Effector CD4-positive, alpha-beta T cell (primary cell): ENCODE measurements around the gene ADSS2.

Experiments
- DNase-seq: peaks from one replicate; pipeline ENCODE4 v3.0.0-alpha.2; 2020

The ADSS2 gene

DNA sequence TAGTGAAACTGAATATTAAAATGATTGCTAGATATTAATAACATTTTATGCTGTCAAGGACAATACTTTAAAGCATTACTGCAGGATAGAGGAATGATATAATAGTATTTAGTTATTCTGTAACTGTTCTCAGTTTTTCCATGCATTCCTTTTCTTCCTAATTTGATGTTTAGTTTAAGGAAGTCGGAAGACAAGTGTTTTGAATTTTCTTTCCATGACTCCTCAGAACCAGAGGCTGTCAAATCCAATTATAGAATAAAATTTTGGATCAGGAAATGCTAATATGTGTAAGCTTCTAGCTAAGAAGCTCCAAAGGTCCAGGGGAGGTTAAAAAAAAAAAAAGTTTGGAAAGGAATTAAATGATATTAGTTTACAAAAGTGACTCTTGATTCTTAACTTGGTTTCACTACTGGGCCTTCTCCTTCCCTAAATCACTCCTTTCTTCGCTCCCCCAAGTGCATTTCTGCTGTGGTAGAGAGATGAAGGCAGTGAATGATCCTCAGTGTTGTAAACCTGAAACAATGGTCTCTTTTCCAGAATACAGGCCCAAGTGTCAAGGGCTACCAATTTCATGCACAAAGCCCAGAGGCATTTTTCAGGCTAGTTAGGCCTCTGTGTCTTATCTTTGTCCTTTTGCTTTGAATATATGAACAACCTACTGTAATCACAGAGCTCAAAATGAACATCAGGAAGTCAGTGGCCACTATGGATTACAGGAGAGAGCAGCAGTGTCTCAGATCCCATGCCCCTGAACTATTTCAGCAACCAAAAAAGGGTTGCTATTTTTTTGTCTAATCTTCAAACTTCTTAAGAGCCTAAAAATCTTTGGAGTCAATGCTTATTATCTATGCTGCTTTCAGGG, 6.2 kb downstream of the ADSS2 start:
- DNase-seq, result no peak

DNA sequence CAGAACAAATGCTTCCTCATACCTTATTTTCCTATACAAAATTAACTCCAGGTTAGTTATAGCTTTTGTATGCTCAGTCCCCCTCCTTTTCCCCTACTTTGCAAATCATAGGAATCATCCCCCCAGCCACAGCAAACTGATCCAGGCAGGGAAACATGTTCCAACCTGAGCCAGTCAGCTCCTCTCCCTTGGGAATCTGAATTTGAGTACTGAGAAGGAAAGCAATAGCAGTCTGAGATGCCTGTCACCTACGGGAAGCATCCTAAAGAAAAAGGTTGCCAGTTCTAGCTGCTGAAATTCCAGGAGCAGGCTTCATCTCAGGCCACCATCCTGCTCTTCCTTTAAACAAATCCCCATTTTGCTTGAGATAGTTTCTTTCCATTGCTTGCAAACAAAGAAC, 6.9 kb downstream of the ADSS2 start:
- no peak for DNase-seq

DNA sequence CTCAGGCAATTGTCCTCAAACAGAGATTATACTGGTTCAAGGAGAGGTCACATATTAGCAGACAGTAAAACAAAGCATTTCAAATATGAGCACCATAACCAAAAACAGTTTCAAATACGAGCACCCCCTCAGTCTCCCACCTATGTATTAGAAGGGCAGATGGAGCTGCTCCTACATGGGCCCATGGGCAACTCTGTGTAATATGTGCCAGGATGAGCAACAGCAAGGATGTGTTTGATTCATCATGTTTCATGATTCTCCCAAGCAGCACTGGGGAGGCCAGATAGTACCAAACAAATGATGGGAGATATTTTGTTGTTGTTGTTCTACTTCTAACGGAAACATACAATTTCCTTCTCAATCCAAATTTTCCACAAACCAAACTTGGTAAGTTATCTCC, 8.9 kb downstream of the ADSS2 start:
- DNase-seq, result no peak

DNA sequence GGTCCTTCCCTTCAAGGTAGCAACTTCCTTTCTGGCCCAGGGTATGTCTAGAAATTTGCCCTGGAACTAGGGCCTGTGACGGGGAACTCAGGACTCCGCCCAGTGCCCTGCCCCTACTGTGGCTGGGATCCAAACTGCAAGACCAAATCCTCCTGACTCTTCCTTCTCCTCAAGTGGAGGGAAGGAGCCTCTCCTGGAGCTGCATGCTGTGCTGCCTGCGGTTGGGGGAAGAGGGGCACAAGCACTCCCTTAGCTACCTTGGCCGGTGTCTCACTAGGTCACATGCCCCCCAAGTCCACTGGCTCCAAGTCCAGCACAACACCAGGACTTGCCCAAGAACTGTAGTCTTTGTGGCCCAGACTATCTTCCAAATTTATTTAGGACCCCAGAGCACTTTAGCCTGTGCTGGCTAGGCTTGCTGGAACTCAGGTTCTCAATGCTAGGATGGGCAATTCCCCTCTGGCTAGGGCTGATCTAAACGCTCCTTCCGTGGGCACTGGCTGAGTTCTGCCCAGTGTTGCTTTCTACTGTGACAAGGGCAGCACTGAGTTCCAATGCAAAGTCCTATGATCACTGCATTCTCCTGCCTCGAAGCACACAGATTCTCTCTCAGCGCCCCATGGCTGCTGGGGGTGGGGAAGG, 12.2 kb downstream of the ADSS2 start:
- DNase-seq, result no peak

DNA sequence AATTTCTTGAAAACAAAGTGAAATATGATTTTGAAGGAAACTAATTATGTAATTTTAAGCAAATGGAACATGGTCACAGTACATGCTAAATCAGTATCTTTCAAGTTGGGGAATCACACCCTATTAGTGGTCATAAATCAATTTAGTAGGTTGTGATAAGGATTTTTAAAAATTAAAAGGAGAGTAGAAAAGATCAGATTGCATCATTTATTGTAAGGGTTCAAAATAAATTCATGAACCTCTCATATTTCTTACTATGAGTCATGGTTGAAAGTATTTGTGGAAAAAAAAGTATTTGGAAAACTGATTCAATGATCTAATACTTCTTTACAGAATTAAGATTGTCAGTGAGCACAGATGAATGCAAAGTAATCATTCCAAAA, 14.6 kb downstream of the ADSS2 start:
- no peak for DNase-seq

DNA sequence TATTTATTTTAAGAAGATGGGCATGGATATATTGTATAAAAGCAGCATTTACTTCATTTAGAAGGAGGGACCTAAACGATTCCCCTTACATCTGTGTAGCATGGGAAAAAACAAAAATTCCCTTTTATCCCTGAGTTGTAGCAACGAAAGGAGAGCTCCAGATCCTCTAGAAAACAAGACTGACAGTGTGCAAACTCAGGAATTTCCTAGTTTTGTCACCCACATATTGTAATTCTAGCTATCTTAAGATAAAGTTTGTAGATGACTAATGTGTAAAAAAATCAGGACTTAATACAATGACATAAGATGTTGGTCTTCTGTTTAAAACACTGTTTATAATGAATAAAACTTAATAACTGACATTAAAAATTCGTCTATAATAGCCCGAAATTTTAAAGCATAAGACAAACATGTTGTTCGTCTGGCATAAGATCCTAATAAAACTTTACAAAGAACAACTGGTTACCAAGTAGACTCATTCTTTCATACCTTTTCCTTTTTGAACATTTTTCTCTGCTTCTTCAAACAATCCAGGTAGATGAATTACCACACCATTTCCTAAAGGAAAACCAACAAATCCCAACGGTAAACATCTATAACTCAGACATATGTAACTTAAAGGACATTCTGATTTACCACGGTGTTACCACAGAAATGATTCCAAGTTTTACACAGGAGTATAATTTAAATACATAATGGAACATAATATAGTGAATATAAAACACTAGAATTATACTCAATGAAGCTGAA, 15.2 kb downstream of the ADSS2 start:
- DNase-seq, result no peak

DNA sequence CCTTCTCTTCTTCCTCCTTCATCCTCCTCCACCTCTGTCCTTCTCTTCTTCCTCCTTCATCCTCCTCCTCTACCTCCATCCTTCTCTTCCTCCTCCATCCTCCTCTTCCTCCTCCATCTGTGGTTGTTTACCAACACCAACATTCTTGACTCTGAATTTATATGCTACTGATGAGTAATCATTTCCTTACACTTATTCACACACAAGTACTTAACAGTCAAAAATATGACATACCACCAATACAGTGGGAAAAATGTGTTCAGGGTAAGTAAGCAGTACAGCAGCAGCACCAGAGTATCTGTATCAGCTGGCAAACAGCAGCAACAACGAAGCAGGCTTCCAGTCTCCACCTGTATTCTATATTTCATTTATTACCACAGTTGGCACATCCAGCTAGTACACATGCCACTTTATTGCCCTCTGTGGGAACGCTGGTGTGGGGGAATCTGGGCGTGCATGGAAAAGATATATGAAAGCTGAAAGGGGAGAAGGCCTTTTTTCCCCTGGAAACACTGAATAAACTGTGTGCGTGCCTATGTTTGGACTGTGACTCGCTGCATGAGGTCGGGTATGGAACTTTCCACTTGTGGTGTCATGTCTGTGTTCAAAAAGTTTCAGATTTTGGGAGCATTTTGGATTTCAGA, 16.0 kb downstream of the ADSS2 start:
- no peak for DNase-seq

DNA sequence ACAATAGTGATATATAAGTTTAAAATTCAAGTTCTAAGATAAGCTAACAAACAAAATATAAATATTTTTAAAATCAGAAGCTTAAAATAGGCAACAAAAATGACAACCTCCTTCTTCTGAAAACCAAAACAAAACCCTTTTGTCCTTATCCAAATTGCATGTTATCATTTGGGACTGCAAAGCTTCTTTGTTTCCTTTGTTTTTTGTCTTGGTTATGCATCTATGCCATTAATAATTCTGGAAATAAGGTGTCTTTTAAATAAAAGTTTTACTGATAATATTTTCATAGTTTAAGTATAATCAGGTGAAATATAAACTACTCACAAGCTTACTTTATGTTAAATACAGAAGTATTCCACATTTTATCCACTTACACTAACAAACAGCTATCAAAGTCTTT, 20.5 kb downstream of the ADSS2 start:
- DNase-seq, result no peak

DNA sequence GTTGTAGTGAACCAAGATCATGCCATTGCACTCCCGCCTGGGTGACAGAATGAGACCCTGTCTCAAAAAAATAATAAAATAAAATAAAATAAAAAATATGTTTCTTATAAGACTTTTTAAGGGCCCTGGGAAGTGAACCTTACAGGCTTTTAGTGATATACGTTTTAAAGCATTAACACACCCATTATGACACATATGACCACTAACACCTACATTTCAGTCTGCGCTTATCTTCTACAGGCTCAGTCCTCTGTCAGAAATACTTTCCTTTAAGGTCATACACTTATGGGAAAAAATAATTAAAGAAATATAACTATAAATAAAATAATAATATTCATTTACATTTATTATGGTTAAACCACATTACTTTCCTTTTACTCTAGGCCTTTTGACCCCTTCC, 21.9 kb downstream of the ADSS2 start:
- no peak for DNase-seq

DNA sequence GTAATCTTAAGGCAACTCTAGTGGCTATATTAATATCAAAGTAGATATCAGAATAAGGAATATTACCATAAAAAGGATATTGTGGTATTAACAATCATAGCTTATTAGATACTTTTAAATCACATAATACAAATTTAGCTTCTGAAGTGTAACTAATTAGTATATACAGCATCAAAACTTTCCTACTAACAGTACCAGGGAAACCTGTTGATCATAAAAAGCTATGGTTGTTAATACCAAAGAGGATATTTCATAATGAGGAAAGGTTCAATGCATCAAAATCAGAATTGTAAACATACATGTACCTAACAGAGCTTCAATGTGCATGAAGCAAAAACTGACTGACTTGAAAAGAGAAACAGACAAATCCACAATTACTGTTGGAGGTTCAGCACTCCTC, 24.1 kb downstream of the ADSS2 start:
- DNase-seq, result no peak

DNA sequence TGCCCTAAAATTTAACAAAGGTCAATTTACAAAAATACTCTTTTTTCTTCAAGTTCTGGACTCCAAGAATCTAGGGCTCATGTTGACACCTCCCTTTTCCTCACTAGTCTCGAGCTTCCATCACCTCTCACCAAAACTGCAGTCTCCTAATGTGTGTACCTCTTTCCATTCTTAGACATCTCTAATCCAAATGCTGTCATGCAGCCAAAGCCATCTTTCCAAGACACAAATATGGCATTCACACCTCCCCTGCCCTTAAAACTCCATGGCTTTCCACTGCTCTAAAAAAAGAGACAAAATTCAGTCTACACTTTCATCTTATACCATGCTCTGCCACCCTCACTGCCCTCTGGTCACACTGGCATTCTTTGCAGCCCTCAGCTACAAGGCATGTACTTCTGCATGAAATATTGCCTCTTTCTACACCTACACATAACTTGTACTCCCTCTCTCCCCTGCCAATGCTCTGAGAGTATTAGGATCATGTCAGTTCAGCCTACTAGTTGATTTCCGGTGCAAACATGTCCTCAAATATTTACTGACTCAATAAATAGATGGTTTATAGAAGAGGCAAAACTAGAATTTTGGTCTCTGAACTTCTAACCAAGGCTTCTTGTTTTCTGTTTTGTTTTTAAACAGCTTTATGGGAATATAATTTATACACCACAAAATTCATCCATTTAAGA, 26.9 kb downstream of the ADSS2 start:
- DNase-seq, result no peak

DNA sequence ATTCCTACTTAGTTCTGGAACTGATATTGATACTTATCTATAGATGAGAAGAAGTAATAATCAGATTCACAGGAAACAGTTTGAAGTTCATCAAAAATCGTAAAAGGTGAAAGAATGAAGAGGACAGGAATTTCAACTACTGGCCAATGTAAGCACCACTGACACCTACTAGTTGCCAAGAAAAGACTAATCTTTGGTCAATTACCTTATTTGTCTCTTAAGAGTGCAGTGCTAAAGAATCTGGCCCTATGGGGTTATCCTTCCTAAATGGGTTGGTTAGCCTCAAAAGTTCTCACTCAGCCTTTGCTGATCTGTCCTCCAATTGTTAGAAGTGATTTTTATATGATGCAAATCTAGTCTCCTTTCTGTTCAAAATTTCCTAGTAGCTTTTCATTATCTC, 29.5 kb downstream of the ADSS2 start:
- no peak for DNase-seq

DNA sequence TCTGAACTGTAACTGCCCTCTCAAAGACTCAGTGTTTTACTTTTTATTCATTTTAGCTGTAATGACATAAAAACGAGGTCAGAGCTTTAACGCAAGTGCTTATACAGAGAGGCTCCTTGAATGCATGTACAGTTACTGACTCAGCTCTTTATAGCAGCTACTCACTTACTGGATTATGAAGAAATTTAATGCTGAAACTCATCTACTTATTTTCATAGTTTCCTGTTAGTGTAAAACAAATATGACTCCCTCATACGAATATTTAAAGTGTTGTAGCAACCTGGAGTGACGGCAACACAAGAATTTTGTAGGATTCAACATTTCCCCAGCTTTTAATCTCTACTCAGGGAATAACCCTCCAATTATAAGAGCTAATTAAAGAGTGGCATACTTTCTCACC, 32.7 kb downstream of the ADSS2 start:
- no peak for DNase-seq

DNA sequence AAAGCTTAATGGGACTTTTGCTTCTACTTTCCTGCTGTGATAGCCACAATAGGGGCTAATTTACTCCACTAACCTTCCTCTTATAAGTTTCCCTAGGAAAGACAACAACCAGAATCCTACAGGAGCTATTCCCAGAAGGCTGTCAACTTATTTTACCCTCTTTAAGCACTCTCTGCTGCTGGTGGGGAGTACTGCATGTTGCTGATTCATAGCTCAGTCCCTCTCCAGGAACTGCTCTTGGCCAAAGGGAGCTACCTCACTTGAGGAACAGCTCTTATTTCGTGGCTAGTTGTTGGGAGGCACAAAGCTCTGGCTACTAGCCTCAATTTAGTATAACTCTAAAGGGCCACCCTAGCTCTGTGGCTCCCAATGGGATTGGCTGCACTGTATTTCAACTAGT, 37.2 kb downstream of the ADSS2 start:
- DNase-seq, result no peak

DNA sequence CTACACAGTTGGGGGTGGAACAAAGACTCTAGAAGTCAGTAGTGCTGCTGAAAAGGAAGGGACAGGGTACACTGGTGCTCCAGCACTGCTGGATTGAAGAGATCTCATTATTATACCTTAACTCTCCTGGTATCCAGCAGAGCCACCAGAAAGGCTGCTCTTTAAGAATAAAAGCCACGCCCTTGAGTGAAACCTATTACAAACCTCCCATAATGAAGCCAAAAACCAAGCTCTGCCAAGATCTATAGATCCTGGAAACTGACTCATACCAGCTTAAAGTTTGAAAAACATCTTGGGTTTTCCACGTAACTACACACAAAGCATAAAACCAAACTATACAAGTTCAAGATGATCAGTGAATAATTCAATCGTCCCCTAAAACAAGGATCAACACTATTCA, 38.0 kb downstream of the ADSS2 start:
- DNase-seq, result no peak

DNA sequence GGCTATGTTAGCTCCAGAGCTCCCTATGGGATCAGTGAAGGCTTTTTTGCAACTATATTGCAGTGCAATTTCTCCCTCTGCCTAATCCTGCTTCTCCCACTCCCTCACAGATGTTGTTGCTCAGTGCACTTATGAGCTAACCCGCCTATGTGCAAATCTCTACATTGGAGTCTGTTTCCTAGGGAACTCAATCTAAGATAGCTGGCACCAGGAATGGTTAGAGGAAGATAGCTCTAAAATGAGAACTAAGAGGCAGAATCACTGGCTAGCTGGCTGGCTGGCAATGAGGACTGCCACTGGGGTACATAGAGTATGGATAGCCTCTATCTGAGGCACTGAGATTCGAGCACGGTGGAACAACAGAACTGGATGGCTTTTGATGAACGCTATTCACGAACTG, 39.5 kb downstream of the ADSS2 start:
- no peak for DNase-seq

DNA sequence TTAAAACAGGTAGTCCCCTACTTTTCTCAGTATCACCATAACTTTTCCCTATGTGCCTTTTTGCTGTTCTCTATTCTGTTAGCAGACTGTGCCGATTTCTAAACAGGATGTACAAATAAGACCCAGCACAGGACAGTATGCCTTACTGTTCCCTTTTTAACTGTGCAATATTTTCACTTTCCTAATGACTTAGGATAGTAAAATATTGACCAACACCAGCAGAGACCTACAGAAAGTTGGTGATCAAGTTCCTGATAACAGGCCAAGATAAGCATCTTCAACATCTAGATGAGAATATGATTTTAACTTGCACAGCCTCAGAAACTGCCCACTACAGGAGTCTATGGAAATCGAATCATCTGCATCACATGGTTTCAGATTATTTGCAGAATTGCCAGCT, 42.0 kb downstream of the ADSS2 start:
- DNase-seq, result no peak

DNA sequence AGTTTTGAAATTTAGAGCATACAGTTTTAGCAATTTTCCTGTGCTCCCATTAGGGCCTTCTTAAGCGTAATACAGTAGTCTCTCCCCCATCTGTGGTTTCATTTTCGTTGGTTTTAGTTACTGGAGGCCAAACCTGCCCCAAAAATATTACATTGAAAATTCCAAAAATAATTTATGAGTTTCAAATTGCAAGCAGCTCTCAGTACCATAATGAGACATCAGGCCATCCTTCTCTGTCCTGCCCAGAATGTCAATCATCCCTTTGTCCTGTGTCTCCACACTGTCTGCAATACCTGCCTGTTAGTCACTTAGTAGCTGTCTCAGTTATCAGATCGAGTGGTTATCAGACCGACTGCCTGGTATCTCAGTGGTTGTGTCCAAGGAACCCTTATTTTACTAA, 45.4 kb downstream of the ADSS2 start:
- DNase-seq, result no peak

DNA sequence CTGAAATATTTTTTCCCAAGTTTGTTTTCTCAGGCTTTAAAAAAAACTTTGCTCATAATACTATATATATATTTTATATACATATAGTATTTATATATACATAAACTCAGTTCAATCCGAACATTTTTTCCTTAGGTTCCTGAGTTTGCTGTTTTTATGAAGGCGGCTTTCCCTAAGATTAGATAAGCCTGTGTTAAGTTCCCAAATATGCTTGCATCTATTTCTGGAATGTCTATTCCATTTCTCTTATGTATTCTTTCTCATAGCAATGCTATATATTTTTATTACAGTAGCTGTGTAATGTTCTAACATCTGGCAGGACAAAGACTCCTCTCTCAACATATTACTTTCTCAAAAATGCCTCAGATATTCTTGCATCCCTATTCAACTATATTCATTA, 45.9 kb downstream of the ADSS2 start:
- DNase-seq, result no peak

DNA sequence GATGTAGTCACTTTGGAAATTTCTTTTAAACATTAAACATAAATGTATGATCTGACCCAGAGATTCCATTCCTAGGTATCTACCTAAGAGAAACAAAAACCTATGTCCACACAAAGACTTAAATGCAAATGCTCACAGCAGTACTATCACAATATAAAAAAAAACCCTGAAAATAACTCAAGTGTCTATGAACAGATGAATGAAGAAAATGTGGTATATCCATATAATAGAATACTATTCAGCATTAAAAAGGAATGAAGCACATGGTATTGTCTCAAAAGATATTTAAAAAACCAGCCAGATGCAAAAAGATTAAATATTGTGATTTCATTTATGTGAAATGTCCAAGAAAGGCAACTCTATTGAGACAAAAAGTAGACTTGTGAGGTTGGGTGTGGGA, 48.3 kb downstream of the ADSS2 start:
- no peak for DNase-seq

DNA sequence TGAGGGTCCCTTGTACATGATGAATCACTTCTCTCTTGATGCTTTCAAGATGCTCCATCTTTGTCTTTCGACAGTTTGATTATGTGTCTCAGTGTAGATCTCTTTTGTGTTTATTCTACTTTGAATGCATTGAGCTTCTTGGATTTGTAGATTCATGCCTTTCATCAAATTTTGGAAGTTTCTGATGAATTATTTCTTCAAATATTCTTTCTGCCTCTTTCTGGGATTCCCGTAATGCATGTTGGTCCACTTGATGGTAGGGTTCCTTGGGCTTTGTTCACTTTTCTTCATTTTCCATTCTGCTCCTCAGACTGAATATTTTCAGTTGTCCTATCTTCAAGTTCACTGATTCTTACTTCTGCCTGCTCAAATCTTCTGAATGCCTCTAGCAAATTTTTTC, 50.7 kb downstream of the ADSS2 start:
- no peak for DNase-seq

DNA sequence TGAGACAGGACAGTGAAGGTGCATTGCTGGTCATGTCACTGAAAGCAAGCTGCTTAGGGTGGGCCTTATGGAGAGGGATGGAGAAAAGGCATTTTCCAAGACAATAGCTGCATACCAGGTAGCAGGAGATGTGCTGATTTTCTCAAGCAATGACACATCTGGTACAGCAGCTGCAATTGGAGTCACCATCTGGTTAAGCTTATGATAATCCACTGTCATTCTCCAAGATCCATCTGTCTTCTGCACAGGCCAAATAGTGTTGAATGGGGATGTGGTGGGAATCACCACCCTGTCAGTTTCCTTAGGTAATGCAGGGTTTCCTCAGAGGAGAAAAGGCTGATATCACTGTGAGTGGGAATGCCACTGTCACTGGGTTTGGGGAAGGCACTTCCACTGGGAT, 54.6 kb downstream of the ADSS2 start:
- DNase-seq, result no peak

DNA sequence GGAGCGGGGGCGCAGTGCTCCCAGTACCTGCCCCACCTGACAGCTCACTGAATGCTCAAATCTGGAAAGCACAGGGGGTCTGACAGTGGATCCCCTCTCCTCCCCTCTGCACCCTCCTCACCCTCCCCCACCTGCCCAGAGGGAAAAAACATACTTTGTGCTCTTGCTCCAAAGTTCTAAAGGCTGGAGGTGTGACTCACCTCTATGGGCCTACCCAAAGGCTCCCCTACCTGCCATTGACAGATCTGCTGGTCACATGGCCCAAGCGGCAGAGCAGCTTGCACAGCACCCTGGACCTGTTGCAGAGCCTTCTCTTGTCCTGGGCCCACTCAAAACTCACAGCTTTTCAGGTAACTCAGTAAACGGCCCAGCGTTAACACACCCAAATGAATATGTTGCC, 55.7 kb downstream of the ADSS2 start:
- no peak for DNase-seq
